HL-60 (cell line): ENCODE results near the gene PSMG1.

Experiments
- DNase-seq, 2 experiments: peaks; one replicate each; pipeline ENCODE4 v3.0.0-alpha.2; 2010 to 2020; ENCODE audit warnings: low read depth in 1 of 2, low spot score in 1 of 2
- H3K27ac ChIP-seq: fragments of 250-450 bp; sonication (Bioruptor Pico); replicated peaks from 2 replicates; pipeline ENCODE4 v1.5.1; 2020; ENCODE audit warnings: mild to moderate bottlenecking, moderate library complexity
- H3K27me3 ChIP-seq: fragments of 250-450 bp; sonication (Bioruptor Pico); 2 replicates; pipeline ENCODE4 v1.5.1; 2021; ENCODE audit warnings: mild to moderate bottlenecking, moderate library complexity; ENCODE audit not compliant: insufficient read depth, poor library complexity, severe bottlenecking
- H3K4me3 ChIP-seq: replicated peaks from 2 replicates; pipeline ENCODE4 v1.5.1; 2011; ENCODE audit warnings: mild to moderate bottlenecking, control low read depth, low read length; ENCODE audit not compliant: insufficient read depth
- CTCF ChIP-seq: IDR thresholded peaks from one replicate; pipeline ENCODE4 v1.5.1; 2011; ENCODE audit warnings: low read length, control low read depth, inconsistent platforms; ENCODE audit not compliant: insufficient read depth
- GABPA ChIP-seq: IDR thresholded peaks from 2 replicates; pipeline ENCODE4 v1.6.1; 2012; ENCODE audit warnings: low read depth
- POLR2AphosphoS5 ChIP-seq: IDR thresholded peaks from 2 replicates; pipeline ENCODE4 v1.6.1; 2012; ENCODE audit warnings: low read depth
- SPI1 ChIP-seq: IDR thresholded peaks from 2 replicates; pipeline ENCODE4 v1.6.1; 2012; ENCODE audit warnings: low read depth, mild to moderate bottlenecking, borderline replicate concordance
- TF ChIP-seq, protein P1 (sequence below): IDR thresholded peaks from 2 replicates; pipeline ENCODE4 v1.6.1; 2012; ENCODE audit warnings: low read depth; ENCODE audit not compliant: insufficient replicate concordance

Gene PSMG1

GRCh38 chr21:39182484-39183271 lies 573 bp downstream of the PSMG1 start:
- Histone ChIP-seq H3K27ac (peak overlapping the region; percentile 92), H3K4me3 (peak overlapping the region; percentile 55), H3K27me3 (no peaks in the 10 kb centered on the region)
- peak in 1 of 2 experiments; percentile 17 for DNase-seq
- no peak for TF ChIP-seq POLR2AphosphoS5
- no peak for TF ChIP-seq CTCF
- TF ChIP-seq GABPA = no peak
- no peak for TF ChIP-seq SPI1
- TF ChIP-seq, protein P1, sequence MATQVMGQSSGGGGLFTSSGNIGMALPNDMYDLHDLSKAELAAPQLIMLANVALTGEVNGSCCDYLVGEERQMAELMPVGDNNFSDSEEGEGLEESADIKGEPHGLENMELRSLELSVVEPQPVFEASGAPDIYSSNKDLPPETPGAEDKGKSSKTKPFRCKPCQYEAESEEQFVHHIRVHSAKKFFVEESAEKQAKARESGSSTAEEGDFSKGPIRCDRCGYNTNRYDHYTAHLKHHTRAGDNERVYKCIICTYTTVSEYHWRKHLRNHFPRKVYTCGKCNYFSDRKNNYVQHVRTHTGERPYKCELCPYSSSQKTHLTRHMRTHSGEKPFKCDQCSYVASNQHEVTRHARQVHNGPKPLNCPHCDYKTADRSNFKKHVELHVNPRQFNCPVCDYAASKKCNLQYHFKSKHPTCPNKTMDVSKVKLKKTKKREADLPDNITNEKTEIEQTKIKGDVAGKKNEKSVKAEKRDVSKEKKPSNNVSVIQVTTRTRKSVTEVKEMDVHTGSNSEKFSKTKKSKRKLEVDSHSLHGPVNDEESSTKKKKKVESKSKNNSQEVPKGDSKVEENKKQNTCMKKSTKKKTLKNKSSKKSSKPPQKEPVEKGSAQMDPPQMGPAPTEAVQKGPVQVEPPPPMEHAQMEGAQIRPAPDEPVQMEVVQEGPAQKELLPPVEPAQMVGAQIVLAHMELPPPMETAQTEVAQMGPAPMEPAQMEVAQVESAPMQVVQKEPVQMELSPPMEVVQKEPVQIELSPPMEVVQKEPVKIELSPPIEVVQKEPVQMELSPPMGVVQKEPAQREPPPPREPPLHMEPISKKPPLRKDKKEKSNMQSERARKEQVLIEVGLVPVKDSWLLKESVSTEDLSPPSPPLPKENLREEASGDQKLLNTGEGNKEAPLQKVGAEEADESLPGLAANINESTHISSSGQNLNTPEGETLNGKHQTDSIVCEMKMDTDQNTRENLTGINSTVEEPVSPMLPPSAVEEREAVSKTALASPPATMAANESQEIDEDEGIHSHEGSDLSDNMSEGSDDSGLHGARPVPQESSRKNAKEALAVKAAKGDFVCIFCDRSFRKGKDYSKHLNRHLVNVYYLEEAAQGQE = no peak

- H3K27me3 ChIP-seq = no peaks in the 10 kb centered on the region
- TF ChIP-seq POLR2AphosphoS5 (no peak), CTCF (no peak), GABPA (no peak), SPI1 (no peak)
- TF ChIP-seq, protein P1 = no peak
- H3K27ac ChIP-seq = peak overlapping the region; percentile 92
- H3K4me3 ChIP-seq = peak overlapping the region; percentile 55
- DNase-seq = no peak
Measured at GRCh38 chr21:39182016-39182415, 1.2 kb downstream of the PSMG1 start.

DNA sequence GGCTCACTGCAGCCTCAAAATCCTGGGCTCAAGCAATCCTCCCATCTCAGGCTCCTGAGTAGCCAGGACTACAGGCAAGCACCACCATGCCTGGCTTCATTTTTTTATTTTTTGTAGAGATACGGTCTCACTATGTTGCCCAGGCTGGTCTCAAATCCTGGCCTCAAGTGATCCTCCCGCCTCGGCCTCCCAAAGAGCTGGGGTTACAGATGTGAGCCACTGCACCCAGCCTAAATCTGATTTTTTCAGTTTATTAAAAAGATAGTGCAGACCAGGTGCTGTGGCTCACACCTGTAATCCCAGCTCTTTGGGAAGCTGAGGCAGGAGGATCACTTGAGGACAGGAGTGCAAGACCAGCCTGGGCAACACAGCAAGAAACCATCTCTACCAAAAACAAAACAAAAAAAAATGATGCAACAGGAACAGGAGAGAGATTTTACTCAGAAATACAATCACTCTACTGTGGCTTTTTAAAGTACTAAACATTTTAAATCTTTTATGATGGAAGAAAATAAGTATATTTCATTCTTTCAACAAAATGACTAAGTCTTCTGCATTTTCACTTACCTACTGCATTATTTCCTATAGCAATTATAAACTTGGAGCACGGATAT lies 1.9 kb downstream of the PSMG1 start:
- Histone ChIP-seq H3K4me3 (peak overlapping the region; percentile 55), H3K27me3 (no peaks in the 10 kb centered on the region), H3K27ac (peak overlapping the region; percentile 92)
- TF ChIP-seq, protein P1 = no peak
- TF ChIP-seq SPI1 = no peak
- TF ChIP-seq GABPA = no peak
- no peak for TF ChIP-seq CTCF
- TF ChIP-seq POLR2AphosphoS5 = no peak
- DNase-seq = no peak
